ENCODE measurements around the gene DENND11.
A peak's percentile ranks its signal among the peaks of the same experiment; 100 is the strongest.

DNA sequence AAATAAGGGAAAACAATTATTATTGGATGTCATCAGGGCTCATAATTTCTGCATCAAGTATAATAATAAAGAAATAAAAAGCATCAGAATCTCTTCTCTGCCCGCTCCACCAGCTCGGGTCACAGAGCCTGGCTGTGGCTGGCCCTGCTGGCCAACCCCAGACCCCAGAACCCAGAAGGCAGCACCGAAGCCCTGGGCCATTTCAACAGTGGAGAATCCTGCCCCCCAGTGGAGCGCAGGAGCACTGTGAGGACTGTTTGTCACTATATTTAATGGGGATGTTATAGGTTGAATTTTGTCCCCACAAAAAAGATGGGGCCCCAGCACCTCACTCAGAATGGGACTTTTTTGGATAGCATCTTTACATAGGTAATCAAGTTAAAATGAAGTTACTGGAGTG is 27.3 kb downstream of the DENND11 start:
- TF ChIP-seq, protein P1, sequence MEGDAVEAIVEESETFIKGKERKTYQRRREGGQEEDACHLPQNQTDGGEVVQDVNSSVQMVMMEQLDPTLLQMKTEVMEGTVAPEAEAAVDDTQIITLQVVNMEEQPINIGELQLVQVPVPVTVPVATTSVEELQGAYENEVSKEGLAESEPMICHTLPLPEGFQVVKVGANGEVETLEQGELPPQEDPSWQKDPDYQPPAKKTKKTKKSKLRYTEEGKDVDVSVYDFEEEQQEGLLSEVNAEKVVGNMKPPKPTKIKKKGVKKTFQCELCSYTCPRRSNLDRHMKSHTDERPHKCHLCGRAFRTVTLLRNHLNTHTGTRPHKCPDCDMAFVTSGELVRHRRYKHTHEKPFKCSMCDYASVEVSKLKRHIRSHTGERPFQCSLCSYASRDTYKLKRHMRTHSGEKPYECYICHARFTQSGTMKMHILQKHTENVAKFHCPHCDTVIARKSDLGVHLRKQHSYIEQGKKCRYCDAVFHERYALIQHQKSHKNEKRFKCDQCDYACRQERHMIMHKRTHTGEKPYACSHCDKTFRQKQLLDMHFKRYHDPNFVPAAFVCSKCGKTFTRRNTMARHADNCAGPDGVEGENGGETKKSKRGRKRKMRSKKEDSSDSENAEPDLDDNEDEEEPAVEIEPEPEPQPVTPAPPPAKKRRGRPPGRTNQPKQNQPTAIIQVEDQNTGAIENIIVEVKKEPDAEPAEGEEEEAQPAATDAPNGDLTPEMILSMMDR (IDR thresholded peaks at IDR 0.05 in 2 of 3, conservative IDR thresholded peaks at IDR 0.05 in 1 of 3; ENCODE audit: insufficient read depth in 2 of 3, low read depth in 1 of 3, low read length in 3 of 3) = peak; percentile 73 to 78 (median 77)
- TF ChIP-seq NELFE (IDR thresholded peaks at IDR 0.05; ENCODE audit: insufficient read depth, insufficient read length) = no peak
- TF ChIP-seq, protein P2, sequence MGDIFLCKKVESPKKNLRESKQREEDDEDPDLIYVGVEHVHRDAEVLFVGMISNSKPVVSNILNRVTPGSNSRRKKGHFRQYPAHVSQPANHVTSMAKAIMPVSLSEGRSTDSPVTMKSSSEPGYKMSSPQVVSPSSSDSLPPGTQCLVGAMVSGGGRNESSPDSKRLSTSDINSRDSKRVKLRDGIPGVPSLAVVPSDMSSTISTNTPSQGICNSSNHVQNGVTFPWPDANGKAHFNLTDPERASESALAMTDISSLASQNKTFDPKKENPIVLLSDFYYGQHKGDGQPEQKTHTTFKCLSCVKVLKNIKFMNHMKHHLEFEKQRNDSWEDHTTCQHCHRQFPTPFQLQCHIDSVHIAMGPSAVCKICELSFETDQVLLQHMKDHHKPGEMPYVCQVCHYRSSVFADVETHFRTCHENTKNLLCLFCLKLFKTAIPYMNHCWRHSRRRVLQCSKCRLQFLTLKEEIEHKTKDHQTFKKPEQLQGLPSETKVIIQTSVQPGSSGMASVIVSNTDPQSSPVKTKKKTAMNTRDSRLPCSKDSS (IDR thresholded peaks at IDR 0.05; ENCODE audit: low read depth, partially characterized antibody) = no peak
